Tibial nerve (tissue), 4 donors: ENCODE results near the gene MCRIP1.

Experiments used
- EP300 ChIP-seq, 2 donors: sonication (generic); formaldehyde crosslinking; IDR thresholded peaks; one replicate each; pipeline ENCODE4 v1.6.1; 2017; ENCODE audit warnings: antibody characterized with exemption in 2 of 2, mild to moderate bottlenecking in 1 of 2
- TF ChIP-seq, protein P1 (sequence below), 5 experiments: fragments of 200-600 bp in 3 of 5; fragments of 450-650 bp in 2 of 5; sonication (generic) in 3 of 5; IDR thresholded peaks; one replicate each; pipeline ENCODE4 v1.5.1; 2016 to 2019; ENCODE audit warnings: antibody characterized with exemption in 5 of 5, mild to moderate bottlenecking in 3 of 5, moderate library complexity in 2 of 5

DNA sequence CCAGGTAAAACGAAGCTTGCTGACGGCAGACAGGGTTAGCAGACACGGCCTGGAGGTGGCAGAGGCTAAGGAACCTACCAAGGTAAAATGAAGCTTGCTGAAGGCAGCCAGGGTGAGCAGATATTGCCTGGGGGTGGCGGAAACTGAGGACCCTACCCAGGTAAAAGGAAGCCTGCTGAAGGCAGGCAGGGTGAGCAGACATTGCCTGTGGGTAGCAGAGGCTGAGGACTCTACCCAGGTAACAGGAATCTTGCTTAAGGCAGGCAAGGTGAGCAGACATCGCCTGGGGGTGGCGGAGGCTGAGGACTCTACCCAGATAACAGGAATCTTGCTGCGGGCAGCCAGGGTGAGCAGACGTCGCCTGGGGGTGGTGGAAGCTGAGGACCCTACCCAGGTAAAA lies 31.8 kb downstream of the MCRIP1 start:
- TF ChIP-seq, protein P1, sequence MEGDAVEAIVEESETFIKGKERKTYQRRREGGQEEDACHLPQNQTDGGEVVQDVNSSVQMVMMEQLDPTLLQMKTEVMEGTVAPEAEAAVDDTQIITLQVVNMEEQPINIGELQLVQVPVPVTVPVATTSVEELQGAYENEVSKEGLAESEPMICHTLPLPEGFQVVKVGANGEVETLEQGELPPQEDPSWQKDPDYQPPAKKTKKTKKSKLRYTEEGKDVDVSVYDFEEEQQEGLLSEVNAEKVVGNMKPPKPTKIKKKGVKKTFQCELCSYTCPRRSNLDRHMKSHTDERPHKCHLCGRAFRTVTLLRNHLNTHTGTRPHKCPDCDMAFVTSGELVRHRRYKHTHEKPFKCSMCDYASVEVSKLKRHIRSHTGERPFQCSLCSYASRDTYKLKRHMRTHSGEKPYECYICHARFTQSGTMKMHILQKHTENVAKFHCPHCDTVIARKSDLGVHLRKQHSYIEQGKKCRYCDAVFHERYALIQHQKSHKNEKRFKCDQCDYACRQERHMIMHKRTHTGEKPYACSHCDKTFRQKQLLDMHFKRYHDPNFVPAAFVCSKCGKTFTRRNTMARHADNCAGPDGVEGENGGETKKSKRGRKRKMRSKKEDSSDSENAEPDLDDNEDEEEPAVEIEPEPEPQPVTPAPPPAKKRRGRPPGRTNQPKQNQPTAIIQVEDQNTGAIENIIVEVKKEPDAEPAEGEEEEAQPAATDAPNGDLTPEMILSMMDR (IDR thresholded peaks at IDR 0.05), result no peak
- TF ChIP-seq EP300 (IDR thresholded peaks at IDR 0.05), result no peak
